ENCODE data around the gene FANCC. TPM values are rescaled to one million over a fixed set of nuclear protein-coding genes. Genes with fewer than 3 reads are reported as not detected.

The FANCC gene
- total RNA-seq, 2 donors from 2014 or later: 7.5 to 12.5 TPM

DNA sequence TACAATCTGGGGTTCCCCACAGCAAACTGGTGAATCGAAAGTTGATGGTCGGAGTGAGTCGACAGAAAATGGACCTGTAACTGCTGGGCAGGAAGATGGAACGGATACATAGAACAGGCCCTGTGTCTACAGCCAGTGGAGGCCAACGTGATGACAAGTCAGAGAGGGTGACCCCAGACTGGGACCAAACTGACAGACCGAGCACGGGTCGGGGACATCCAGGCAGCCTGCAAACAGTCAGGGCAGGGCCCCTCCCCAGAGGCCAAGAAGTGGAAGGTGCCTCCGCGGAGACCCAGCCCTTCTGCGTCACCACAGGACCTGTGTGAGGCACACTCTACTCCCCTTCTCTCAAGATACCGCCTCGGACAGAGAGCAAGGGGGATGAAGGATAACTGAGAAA is 25.1 kb upstream of the FANCC start:
- no peak for ATAC-seq
- H3K27ac ChIP-seq: no peak overlapping the region
- no peaks in the 10 kb centered on the region for H3K36me3 ChIP-seq (replicated peaks in 1 of 2; ENCODE audit: insufficient read depth in 1 of 2, low read depth in 2 of 2)
- H3K27me3 ChIP-seq: no peaks in the 10 kb centered on the region
- H3K4me3 ChIP-seq: no peak overlapping the region
- H3K9me3 ChIP-seq: no peaks in the 10 kb centered on the region
- no peak for DNase-seq
- TF ChIP-seq POLR2A (IDR thresholded peaks at IDR 0.05): no peak
- TF ChIP-seq, protein P1, sequence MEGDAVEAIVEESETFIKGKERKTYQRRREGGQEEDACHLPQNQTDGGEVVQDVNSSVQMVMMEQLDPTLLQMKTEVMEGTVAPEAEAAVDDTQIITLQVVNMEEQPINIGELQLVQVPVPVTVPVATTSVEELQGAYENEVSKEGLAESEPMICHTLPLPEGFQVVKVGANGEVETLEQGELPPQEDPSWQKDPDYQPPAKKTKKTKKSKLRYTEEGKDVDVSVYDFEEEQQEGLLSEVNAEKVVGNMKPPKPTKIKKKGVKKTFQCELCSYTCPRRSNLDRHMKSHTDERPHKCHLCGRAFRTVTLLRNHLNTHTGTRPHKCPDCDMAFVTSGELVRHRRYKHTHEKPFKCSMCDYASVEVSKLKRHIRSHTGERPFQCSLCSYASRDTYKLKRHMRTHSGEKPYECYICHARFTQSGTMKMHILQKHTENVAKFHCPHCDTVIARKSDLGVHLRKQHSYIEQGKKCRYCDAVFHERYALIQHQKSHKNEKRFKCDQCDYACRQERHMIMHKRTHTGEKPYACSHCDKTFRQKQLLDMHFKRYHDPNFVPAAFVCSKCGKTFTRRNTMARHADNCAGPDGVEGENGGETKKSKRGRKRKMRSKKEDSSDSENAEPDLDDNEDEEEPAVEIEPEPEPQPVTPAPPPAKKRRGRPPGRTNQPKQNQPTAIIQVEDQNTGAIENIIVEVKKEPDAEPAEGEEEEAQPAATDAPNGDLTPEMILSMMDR (IDR thresholded peaks at IDR 0.05): no peak
- 76% methylated on average over 12 to 13 of the region's 13 CpGs for WGBS, 2 donors
- H3K4me1 ChIP-seq: no peaks in the 10 kb centered on the region
- intact Hi-C loops (cut with DNase I): no loop called here

DNA sequence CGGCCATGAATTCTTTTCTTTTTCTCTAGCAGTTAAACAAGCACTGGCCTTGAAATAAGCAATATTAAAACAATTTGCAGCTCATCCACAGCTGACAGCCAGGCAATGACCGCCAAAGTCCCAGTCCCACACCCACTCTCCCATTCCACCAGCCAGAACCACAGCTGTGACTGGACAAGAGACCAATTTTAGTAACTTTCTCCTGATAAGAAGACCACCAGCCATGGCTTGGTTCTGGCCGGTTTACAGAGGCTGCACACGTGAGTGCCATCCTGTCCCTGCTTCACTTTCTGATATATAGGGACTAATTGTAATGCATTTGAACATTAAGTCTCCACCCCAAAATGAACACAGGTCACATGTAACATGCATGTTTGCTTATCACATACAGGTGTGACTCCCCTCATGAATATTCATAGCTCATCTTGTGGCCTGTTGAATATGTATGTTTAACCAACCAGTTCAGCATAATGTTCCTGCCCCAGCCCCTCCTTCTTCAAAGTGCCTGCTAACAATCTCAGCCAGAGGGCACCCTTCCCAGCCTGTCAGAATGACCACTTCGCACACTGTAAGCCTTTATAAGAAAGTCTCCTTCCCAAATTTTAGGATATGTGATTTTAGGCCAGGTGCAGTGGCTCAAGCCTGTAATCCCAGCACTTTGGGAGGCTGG is 23.9 kb upstream of the FANCC start:
- 49 to 55% methylated on average over 5 of the region's 5 CpGs for WGBS, 2 donors
- ATAC-seq (no peak), DNase-seq (peak in 1 of 4 donors; percentile 20)
- intact Hi-C loops (cut with DNase I): no loop called here
- no peak overlapping the region for H3K27ac ChIP-seq
- H3K9me3 ChIP-seq: no peaks in the 10 kb centered on the region
- no peaks in the 10 kb centered on the region for H3K36me3 ChIP-seq (replicated peaks in 1 of 2; ENCODE audit: insufficient read depth in 1 of 2, low read depth in 2 of 2)
- TF ChIP-seq, protein P1 (IDR thresholded peaks at IDR 0.05): peak in 3 of 7 experiments; percentile 14 to 28 (median 23)
- TF ChIP-seq POLR2A (IDR thresholded peaks at IDR 0.05): no peak
- no peak overlapping the region for H3K4me3 ChIP-seq
- H3K4me1 ChIP-seq: no peaks in the 10 kb centered on the region
- no peaks in the 10 kb centered on the region for H3K27me3 ChIP-seq

DNA sequence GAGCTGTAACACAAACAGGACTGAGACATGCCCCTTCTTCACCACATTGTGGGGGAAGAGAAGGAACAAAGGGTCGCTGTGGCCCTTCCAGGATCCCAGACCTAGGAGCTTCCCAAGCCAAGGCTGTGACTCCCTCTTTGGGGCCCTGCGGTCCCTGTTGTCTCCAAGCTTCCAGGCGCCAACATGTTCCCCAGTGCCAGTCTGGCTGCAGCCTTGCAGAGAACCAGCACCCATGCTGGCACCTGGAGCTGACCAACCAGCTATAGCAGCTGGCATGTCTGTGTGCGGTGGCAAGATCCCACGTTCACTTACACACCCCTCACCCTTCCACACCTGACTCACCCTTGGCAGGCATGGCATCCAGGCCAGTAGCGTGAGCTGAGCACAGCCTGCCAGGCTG is 20.7 kb upstream of the FANCC start:
- no peak overlapping the region for H3K27ac ChIP-seq
- no peaks in the 10 kb centered on the region for H3K9me3 ChIP-seq
- ATAC-seq: no peak
- 89 to 96% methylated on average over 5 to 6 of the region's 6 CpGs for WGBS, 2 donors
- H3K27me3 ChIP-seq: no peaks in the 10 kb centered on the region
- H3K36me3 ChIP-seq (replicated peaks in 1 of 2; ENCODE audit: insufficient read depth in 1 of 2, low read depth in 2 of 2): no peaks in the 10 kb centered on the region
- intact Hi-C loops (cut with DNase I): no loop called here
- DNase-seq: no peak
- H3K4me1 ChIP-seq: no peaks in the 10 kb centered on the region
- no peak overlapping the region for H3K4me3 ChIP-seq
- TF ChIP-seq POLR2A (IDR thresholded peaks at IDR 0.05): no peak
- TF ChIP-seq, protein P1 (IDR thresholded peaks at IDR 0.05): no peak

DNA sequence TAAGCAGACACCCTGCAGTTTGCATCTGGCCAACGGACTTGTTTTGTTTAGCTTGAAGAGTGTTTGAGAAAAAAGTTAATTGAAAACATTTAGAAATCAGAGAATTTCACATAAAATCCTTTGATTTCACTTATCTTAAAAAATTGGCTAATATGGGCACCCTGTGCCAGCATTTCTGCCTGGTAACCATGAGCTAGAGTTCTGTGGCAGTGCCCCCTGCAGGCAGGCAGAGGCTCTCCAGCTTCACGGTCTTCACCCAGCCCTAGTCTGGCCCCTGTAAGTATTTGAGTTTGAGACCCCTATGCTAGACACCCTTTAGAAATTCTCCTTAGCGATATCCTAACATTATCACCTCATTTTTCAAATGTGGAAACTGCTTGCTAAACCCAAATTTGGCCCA is 18.8 kb upstream of the FANCC start:
- DNase-seq (peak in 3 of 4 donors; percentile 18 to 46 (median 22)), ATAC-seq (peak; percentile 47)
- intact Hi-C loops (cut with DNase I): no loop called here
- Histone ChIP-seq H3K9me3 (no peaks in the 10 kb centered on the region), H3K36me3 (replicated peaks in 1 of 2; ENCODE audit: insufficient read depth in 1 of 2, low read depth in 2 of 2) (no peaks in the 10 kb centered on the region), H3K4me1 (no peaks in the 10 kb centered on the region), H3K27me3 (no peaks in the 10 kb centered on the region), H3K27ac (no peak overlapping the region), H3K4me3 (no peak overlapping the region)
- 61 to 71% methylated on average over 3 of the region's 3 CpGs for WGBS, 2 donors
- TF ChIP-seq, protein P1 (IDR thresholded peaks at IDR 0.05): peak; percentile 28 to 61 (median 44)
- TF ChIP-seq POLR2A (IDR thresholded peaks at IDR 0.05): no peak

DNA sequence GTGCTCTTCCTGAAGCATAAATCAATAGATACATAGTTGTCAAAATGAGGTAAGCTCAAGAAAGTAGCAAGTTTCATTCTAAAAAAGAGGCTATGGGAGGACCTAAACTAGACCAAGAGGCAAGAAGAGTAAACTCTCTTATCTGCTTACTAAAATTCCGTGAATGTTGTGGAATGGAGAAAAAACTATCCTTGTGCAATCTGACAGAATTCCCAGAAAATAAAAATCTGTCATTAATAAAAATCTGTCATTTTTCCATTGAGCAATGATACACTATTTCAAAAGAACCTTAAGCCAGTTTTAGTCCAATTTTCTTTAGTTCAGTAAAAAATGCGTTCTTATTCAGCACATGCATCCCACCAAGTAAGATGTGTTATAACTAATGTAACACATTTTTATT is 15.9 kb upstream of the FANCC start:
- intact Hi-C loops (cut with DNase I): no loop called here
- no peak overlapping the region for H3K4me3 ChIP-seq
- H3K27ac ChIP-seq: no peak overlapping the region
- 39 to 45% methylated on average over 2 of the region's 2 CpGs for WGBS, 2 donors
- no peak for DNase-seq
- TF ChIP-seq POLR2A (IDR thresholded peaks at IDR 0.05): no peak
- TF ChIP-seq, protein P1 (IDR thresholded peaks at IDR 0.05): no peak
- no peaks in the 10 kb centered on the region for H3K27me3 ChIP-seq
- H3K4me1 ChIP-seq: no peaks in the 10 kb centered on the region
- H3K36me3 ChIP-seq (replicated peaks in 1 of 2; ENCODE audit: insufficient read depth in 1 of 2, low read depth in 2 of 2): no peaks in the 10 kb centered on the region
- ATAC-seq: no peak
- no peaks in the 10 kb centered on the region for H3K9me3 ChIP-seq

Measured in body of pancreas (tissue), 4 donors.